Choroid plexus epithelial cell (primary cell): ENCODE measurements around the gene OBP2B.

Experiments
- DNase-seq: peaks from one replicate; pipeline ENCODE4 v3.0.0-alpha.2; 2010; ENCODE audit warnings: low read depth
- H3K4me3 ChIP-seq: 2 replicates; pipeline ENCODE4 v1.5.1; 2011; ENCODE audit warnings: low read depth, mild to moderate bottlenecking, control low read depth, low read length, moderate library complexity
- TF ChIP-seq, protein P1 (sequence below): conservative IDR thresholded peaks from 2 replicates; pipeline ENCODE4 v1.5.1; 2011; ENCODE audit warnings: low read depth, mild to moderate bottlenecking, control low read depth, inconsistent platforms, low read length, moderate library complexity

OBP2B gene

DNA sequence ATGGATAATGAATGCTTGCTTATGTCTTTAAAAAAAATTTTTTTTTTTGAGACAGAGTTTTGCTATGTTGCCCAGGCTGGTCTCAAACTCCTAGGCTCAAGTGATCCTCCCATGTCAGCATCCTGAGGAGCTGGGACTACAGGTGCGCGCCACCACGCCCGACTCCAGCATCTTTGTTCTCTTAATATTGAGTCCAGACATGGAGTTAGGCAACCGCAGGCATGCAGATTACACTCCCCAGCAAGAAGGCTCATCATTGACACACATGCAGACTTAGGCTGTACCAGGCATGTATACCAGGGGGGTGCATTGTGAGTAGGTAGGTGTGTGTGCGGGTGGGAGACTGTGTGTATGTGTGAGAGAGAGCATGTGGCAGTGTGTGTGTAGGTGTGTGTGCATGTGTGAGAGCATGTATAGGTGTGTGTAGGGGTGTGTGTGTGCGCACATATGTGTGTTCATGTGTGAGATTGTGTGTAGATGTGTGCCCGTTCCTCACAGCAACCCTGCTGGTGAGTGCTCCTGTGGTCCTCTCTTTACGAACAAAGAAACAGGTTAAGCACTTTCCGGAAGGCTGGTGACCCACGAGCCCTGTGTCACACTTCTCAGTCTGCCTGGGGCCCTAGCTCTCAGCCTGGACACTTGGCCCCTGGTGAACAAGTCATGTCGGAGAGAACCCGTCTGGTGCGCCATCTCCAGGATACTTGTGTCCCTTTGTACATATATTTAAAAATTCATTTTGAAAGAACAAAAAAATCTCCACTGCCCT, 6.2 kb downstream of the OBP2B start:
- no peak overlapping the region for H3K4me3 ChIP-seq
- no peak for DNase-seq
- TF ChIP-seq, protein P1, sequence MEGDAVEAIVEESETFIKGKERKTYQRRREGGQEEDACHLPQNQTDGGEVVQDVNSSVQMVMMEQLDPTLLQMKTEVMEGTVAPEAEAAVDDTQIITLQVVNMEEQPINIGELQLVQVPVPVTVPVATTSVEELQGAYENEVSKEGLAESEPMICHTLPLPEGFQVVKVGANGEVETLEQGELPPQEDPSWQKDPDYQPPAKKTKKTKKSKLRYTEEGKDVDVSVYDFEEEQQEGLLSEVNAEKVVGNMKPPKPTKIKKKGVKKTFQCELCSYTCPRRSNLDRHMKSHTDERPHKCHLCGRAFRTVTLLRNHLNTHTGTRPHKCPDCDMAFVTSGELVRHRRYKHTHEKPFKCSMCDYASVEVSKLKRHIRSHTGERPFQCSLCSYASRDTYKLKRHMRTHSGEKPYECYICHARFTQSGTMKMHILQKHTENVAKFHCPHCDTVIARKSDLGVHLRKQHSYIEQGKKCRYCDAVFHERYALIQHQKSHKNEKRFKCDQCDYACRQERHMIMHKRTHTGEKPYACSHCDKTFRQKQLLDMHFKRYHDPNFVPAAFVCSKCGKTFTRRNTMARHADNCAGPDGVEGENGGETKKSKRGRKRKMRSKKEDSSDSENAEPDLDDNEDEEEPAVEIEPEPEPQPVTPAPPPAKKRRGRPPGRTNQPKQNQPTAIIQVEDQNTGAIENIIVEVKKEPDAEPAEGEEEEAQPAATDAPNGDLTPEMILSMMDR, result no peak

DNA sequence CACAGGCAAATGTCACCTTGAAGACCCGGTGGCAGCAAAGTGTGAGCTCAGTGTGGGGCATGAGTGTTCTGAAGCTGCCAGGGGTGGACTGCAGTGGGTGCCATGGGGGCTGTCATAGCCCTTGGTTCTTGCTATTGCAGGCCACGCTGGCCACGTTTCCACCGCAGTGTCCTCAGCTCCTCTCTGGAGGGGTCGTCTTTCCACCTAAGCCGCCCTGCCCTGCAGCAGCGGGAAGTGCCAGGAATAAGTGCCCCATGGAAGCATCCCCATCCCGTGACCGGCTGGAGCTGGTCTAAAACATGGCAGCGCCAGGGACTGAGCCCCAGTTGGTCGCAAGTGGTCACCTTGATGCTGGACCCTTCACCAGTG, 6.9 kb downstream of the OBP2B start:
- no peak overlapping the region for H3K4me3 ChIP-seq
- TF ChIP-seq, protein P1, result no peak
- no peak for DNase-seq

DNA sequence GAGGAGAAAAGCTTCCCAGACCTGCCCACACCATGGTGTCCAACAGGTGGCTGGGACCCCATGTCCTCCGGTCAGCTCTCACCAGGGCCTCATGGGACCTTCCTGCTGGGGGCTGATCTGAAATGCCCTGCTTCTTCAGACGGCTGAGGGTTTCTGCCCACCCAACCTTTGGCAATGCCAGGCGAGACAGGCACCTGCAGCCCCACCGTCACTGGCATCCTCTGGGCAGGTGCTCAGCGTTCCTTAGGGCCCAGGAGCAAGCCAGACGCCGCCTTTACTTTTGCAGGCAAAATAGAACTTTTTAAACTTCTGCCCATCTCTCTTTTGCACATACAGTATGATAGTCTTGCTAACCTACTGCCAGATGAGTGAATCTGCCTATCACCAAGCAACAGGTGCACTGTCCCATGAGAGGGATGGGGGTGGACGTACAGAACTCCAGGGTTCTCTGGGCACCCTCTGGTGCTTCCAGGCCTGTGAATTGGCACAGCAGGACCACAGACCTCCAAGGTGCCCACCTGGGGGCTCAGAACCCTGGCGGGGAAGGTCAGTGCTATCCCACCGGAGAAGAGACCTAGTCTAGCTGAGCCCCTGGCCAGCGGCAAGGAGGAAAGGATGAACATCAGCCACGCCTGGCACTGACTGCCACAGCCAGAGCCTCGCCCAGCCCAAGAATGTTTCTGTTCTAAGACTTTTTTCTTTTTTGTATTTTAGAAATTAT, 7.5 kb downstream of the OBP2B start:
- H3K4me3 ChIP-seq, result no peak overlapping the region
- TF ChIP-seq, protein P1, result no peak
- DNase-seq, result no peak

DNA sequence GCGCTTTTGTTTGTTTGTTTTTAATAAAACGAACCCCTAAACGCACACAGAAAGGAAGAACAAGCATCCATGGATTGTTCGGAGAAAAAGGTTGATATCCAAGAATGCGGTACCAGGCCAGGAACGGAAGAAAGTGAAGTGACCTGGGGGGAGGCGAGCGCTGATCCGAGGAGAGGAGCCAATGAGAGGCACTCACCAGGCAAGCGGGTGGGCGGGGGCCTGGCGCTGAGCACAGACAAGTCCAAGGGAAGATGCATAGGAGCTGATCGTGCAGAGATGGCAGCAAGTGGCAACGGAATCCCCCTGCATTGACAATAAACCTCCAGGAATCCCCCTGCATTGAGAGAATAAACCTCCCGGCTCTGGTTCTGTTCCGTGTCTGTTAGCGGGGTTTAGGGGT, 8.4 kb downstream of the OBP2B start:
- TF ChIP-seq, protein P1, result no peak
- DNase-seq, result no peak
- H3K4me3 ChIP-seq, result no peak overlapping the region

DNA sequence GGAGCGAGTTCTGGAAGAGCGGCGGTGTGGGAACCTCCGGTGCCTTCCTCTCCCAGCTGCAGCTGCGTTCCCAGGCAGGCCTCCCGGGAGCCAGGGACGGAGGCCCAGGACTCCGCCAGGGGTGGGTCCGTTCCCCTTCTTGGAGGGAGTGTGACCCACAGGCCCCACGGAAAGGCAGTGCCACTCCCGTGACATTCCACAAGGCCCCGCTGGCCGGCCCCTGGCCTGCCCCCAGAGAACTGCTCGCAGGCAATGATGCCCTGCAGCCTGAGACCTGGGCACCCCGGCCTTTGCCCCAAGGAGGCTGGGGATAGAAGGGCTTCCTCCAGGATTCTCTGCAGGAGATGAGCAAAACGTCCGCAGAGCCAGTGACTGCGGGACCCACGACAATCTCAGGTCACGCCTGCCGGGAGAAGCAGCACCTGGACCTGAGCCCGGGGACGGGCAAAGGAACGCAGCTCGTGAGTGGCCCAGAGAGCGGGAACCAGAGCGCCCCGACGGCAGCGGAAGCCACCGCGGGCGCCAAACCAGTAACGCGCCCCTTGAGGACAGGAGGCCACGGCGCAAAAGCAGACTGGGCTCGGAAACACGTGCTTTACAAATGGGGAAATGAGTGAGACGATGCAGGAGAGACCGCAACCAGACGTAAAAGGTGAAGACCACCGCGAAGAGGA, 9.3 kb downstream of the OBP2B start:
- TF ChIP-seq, protein P1, result no peak
- H3K4me3 ChIP-seq, result no peak overlapping the region
- no peak for DNase-seq

DNA sequence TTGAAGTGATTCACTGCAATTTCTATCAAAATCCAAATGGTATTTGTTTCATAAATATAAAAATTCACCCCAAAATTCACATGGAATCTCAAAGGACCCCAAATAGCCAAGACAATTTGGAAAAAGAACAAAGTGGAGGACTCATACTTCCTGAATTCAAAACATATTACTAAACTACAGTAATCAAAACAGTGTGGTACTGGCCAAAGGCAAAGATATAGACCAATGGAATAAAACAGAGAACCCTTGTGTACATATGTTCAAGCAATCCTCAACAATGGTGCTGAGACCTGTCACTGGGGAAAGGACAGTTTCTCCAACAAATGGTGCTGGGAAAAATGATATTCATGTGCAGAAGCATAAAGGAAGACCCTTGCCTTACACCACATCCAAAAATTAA, 14.0 kb downstream of the OBP2B start:
- no peak overlapping the region for H3K4me3 ChIP-seq
- DNase-seq, result no peak
- TF ChIP-seq, protein P1, result no peak
